HG03135 (cell line): ENCODE data around the gene GNLY.
A peak's percentile ranks its signal among the peaks of the same experiment; 100 is the strongest.

Source experiments
- ATAC-seq: cut with Tn5 transposase; IDR thresholded peaks from one replicate; pipeline ENCODE4 v1.9.1; 2021; ENCODE audit warnings: mild to moderate bottlenecking, moderate library complexity; ENCODE audit not compliant: unreplicated experiment

GNLY gene

DNA sequence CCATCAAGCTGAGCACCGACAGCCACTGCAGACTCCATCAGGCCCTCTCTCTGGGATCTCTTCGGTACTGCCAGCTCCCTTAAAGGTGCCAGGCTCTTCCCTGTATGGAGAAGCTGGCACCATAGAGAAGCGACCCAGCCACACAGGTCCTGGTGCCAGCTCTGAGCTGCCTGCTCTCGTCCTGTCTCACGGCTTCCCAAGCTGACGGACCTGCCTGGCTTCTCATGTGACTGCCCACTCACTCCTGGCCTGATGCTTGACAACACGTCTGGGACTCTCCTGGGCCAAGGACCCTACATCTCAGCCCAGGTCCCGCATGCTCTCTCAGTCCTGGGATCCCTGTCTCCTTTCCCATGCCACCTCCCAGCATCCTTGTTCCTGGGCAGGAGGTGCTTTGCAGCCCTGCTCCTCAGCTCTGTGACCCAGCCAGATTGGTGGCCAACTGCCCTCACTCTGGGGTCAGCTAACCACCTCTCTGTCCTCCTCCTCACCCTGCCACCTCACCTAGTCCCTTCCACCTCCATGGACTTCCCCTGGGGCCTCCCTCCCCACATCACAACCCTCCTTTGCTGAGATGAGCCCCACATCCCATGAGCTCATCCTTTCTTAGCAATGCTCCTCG is 47.2 kb downstream of the GNLY start:
- no peak for ATAC-seq

DNA sequence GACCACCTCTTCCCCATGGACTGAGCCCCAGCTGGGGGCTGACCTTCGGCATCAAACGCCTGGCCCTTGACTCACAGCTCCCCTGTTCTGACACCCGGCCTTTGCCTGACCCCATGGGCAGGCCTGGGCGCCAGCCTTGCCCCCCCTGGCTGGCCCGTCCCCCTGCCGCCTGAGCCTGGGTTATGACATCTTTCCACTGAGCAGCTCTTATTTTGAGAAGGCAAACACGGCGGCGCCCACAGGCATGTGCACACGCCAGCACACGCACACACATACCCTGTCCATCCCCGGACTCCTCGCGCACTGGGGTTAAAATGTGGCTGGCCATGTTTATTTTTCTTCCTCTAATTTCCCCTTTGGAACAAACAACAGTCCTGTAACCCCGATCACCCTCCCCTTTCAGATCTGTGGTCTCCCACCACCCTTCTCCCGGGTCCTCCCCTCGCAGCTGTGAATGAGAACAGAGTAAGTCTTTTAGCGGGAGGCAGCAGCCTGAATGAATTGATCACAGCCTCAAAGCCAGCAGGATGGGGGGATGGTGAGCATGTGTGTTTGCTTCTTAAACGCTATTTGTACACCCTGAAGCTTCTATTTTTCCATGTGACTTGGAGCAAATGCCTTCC is 47.8 kb downstream of the GNLY start:
- ATAC-seq, result no peak

DNA sequence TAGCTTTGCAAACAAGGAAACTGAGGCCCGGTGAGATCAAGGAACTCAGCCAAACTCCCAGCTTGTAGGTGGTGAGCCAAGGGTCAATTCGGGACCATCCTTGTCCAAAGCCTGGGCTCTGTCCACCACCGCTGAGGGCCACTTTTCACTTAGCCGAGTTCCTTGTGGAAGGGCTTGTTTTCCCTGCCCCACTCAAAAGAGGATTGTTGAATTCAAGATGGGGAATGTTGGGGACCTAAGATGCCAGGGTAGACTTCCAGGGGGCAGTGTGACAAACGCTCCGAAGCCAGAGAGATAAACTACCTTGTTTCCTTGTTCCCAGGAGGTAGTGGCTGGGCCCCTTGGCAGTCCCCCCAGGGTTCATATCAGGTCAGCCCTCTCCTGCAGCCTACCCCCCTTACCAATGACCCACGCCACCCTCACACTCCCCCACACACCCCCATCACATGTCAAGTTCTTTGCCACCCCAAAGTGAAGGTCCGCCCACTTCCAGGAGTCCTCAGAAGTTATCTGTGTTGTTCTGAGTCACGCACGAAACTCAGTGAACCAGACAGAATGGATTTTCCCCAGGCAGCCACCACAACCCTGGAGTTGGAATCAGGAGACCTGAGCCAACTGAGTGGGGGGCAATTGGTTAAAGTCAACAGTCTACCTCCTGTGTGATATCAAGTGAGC is 49.3 kb downstream of the GNLY start:
- no peak for ATAC-seq

DNA sequence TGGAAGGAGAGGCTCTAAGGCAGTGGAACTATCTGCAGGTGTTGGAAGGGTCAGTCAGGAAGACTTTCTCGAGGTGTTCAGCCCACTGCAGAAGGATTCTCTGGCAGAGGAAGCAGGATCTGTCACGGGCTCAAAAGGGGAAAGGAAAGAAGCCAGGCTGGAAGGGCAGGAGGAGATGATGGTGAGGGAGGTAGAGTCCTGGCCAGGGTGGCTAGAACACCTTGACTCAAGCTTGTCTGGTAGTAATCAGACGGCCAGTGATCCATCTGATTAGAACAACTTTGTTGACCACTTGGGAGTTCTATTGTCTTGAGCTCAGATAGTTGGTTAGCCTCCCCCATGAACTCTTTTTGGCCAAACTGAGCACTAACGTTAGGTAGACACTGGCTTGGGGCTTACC is 49.9 kb downstream of the GNLY start:
- no peak for ATAC-seq

DNA sequence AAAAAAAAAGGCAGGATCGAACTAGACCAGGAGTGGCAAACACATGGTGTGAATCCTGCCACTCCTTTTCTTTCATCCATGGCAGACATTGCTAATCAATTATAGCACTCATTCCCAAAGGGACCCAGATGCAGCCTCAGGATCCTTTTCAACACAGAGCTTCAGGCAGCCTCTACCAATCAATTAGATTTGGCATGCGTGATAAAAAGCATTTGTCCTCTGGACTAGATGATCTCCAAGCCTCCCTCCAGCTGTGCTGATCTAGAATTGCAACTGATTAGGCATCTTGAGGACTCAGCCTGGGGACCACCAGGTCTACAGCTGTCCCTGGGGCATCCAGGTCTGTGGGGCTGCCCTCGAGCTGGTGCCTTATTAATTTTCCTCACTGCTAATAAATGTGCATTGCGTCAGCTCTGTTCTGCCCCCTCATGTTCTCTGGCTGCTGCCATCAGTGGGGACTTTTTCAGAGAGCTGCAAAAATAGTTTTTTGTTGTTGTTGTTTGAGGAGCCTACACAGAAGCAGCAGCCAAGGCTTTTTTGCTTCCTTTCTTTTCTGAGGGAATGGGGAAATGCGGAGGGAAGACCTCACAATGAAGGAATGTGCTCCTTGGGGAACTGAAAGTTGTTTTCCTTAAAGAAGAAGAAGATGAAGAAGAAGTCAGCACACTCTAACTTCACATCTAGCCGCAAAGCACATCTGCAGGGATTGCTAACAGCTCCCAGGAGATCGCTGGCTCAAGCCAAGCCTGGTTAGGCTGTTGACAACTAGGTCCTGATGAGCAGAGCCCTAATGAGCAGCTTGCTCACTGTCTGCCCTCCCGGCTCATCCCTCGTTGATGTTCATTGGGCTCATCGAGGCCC is 50.8 kb downstream of the GNLY start:
- no peak for ATAC-seq

DNA sequence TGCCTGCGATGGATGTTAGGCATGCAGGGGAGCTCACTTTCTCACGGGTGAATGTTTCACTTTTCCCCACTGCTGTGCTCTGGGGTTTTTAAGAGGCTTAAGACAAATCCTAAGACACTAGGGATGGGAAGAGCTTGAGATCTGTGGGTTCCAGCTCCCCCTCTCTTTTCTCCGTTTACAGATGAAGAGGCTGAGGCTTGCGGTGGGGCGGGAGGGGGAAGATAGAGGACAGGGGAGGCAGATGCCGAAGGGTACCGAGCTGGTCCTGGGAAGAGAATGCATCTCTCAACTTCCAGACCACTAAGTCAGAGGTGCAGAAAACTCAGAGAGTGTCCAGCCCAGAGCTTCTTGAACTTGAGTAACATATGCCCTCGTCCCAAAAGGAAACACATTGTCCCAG is 51.5 kb downstream of the GNLY start:
- ATAC-seq, result no peak

DNA sequence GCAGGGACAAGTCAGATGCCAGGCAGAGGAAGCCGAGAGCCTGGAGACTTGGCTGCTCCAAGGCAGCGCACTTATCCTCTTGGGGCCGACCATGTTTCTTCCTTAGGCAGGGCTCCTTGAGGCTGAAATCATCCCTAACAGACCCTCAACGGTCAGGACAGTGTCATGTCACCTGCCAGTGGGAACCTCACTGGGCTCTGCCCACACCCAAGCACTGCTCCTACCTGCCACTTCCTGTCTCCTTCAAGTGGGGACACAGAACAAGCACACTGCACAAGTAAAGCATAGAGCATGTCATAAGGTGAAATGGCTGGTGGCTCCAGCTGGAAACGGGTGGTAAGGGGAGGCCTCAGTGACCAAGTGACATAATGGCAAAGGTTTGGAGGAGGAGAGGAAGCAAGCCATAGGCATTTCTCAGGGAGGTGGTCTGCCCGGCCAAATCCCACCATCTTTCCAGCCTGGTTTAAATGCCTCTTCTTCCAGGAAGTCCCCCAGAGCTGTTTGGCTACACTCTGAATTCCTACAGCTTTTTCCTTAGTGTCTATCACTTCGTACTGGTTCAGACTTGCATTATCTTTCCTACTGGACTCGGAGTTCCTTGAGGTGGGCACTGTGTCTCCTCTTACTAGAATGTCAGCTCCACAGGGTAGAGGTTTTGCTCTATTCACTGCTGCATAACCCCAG is 52.3 kb downstream of the GNLY start:
- ATAC-seq, result no peak

DNA sequence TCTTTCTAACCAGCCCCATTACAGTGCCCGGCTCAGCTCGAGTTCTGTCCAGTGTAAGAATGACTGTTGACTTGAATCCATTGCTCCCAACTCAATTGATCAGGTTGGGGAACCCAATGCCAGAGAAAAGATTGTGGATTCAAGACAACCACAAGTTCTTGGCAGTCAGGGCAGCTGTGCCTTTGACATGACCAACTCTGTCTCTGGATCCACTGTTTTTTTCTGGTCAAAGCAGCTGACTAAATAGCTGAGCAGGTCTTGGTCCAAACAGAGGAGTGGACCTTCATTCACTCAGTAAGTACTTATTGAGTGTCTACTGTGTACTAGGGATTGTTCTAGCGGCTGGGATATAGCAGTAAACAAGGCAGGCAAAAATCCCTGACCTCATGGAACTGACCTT is 53.3 kb downstream of the GNLY start:
- ATAC-seq, result no peak

DNA sequence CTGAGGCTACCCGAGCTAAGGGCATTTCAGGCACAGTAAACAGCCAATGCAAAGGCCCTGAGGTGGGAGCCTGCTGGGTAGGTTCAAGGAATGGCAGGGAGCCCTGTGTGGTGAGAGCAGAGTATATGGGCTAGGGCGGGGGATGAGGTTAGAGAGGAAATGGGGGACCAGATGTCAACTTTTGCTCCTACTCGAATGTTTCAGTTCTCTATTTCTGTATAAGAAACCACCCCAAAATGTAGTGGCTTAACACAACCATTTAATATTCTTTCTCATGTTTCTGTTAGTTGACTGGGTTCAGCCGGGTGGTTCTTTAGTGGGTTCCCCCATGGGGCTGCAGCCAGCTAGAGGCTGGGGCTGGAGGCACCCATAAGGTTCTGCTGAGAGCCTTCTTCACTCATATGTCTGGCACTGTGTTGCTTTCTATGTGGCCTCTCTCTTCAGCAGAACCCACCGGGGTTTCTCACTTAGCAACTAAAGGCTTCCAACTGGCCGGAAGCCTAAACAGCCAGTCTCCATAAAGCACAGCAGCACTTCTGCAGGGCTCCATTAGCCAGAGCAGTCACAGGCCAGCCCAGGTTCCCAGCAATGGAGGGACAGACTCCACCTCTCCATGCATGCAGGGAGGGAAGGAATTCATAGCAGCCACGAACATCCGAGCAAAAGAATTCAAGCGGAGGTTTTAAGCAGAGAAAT is 54.0 kb downstream of the GNLY start:
- ATAC-seq, result peak; percentile 68
